Fibroblast of lung (primary cell): ENCODE results near the gene GPR27. TPM values are rescaled to one million over a fixed set of nuclear protein-coding genes. Genes with fewer than 3 reads are reported as not detected.
A peak's percentile ranks its signal among the peaks of the same experiment; 100 is the strongest.

ENCODE experiments used
- DNase-seq, 2 donors: peaks; one replicate each; pipeline versions ENCODE4 v3.0.0 to v3.0.0-alpha.2; 2010; ENCODE audit warnings: low read depth in 2 of 2
- H2AFZ ChIP-seq: 2 replicates; pipeline ENCODE4 v1.5.1; 2012; ENCODE audit warnings: low read length, control low read depth, inconsistent platforms
- H3K27ac ChIP-seq: 2 replicates; pipeline ENCODE4 v1.5.1; 2011; ENCODE audit warnings: low read length, control low read depth; ENCODE audit not compliant: insufficient read depth
- H3K27me3 ChIP-seq: 2 replicates; pipeline ENCODE4 v1.5.1; 2011; ENCODE audit warnings: mild to moderate bottlenecking, low read length; ENCODE audit not compliant: control insufficient read depth, insufficient read depth
- H3K36me3 ChIP-seq: 2 replicates; pipeline ENCODE4 v1.5.1; 2011; ENCODE audit warnings: low read length; ENCODE audit not compliant: control insufficient read depth, insufficient read depth
- H3K4me1 ChIP-seq: 2 replicates; pipeline ENCODE4 v1.5.1; 2011; ENCODE audit warnings: low read length; ENCODE audit not compliant: control insufficient read depth, insufficient read depth; ENCODE audit errors: extremely low read depth
- H3K4me2 ChIP-seq: 2 replicates; pipeline ENCODE4 v1.5.1; 2011; ENCODE audit warnings: low read length, control low read depth; ENCODE audit not compliant: insufficient read depth; ENCODE audit errors: extremely low read depth
- H3K4me3 ChIP-seq, 4 experiments: fragments of 200-600 bp in 1 of 4; sonication (generic) in 1 of 4; replicated peaks in 1 of 4; 2 replicates each; pipeline ENCODE4 v1.5.1; 2011 to 2016; ENCODE audit warnings: low read length in 4 of 4, low read depth in 3 of 4, mild to moderate bottlenecking in 3 of 4, control low read depth in 2 of 4, inconsistent platforms in 1 of 4, mixed read lengths in 1 of 4; ENCODE audit not compliant: insufficient read depth in 1 of 4; ENCODE audit errors: control extremely low read depth in 1 of 4
- H3K79me2 ChIP-seq: 2 replicates; pipeline ENCODE4 v1.5.1; 2012; ENCODE audit warnings: mild to moderate bottlenecking, low read length, inconsistent platforms; ENCODE audit not compliant: control insufficient read depth, insufficient read depth
- H3K9ac ChIP-seq: 2 replicates; pipeline ENCODE4 v1.5.1; 2011; ENCODE audit warnings: mild to moderate bottlenecking, low read length, control low read depth; ENCODE audit not compliant: insufficient read depth
- H3K9me3 ChIP-seq: 2 replicates; pipeline ENCODE4 v1.5.1; 2012; ENCODE audit warnings: low read depth, low read length; ENCODE audit not compliant: control insufficient read depth, insufficient read depth
- H4K20me1 ChIP-seq: 2 replicates; pipeline ENCODE4 v1.5.1; 2011; ENCODE audit warnings: low read length; ENCODE audit not compliant: control insufficient read depth, insufficient read depth; ENCODE audit errors: extremely low read depth
- EZH2 ChIP-seq: IDR thresholded peaks from 2 replicates; pipeline ENCODE4 v1.5.1; 2012; ENCODE audit warnings: low read length, control low read depth, mild to moderate bottlenecking; ENCODE audit errors: missing control alignments
- polyA plus RNA-seq, 2 donors: library from polyadenylated mRNA; depleted of rRNA in 1 of 2; stranded (reverse) in 1 of 2; unstranded in 1 of 2; fragments of >200 nt; gene quantifications; 2 replicates each; pipeline ENCODE4 v1.2.1, GENCODE V29; 2011 to 2012; ENCODE audit warnings: missing spikeins in 1 of 2
- total RNA-seq: library from RNA; depleted of rRNA; stranded (reverse); fragments of >200 nt; gene quantifications from 2 replicates; pipeline ENCODE4 v1.2.1, GENCODE V29; 2014
- TF ChIP-seq, protein P1 (sequence below), 2 donors: IDR thresholded peaks in 1 of 2; conservative IDR thresholded peaks in 1 of 2; 1 replicate in 1 of 2; 2 replicates in 1 of 2; pipeline ENCODE4 v1.5.1; 2011 to 2012; ENCODE audit warnings: low read length in 2 of 2, control low read depth in 1 of 2, inconsistent platforms in 1 of 2, low read depth in 1 of 2, mild to moderate bottlenecking in 1 of 2

The GPR27 gene
- total and polyA plus RNA-seq, 2 donors (not counting 1 experiment from before 2014, with no cell fraction given), result not detected

DNA sequence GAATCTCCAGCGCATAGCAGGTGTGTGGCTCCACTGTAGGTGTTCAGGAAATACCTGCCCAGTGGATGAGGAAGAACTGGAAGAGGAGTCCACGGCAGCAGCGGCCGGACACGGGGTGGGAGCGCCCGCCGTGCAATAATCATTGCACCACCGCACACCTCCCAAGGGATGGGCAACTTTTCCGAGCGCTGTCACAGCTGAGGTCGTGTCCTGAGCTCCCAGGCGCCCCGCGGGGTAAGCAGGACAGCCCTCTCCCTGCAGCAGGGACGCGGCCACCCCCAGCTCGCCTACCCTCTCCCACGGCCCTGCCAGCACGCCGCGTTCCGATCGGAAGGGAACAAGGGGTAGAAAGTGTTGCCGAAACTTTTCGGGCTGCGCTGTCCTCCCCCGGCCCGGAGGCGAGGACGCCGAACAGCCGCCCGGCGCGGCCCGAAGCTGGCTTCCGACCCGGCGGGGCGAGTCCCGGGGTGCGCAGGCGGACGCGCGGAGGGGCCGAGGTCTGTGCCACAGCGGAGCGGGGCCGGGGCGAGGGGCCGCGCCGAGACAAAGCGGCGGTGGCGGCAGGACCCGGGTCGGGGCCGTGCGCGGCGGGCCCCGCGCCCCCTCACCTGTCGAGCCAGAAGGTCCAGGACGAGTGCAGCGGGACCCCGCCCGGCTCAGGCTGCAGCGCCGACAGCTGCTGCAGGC lies 28.9 kb upstream of the GPR27 start:
- H3K36me3 ChIP-seq, result no peaks in the 10 kb centered on the region

DNA sequence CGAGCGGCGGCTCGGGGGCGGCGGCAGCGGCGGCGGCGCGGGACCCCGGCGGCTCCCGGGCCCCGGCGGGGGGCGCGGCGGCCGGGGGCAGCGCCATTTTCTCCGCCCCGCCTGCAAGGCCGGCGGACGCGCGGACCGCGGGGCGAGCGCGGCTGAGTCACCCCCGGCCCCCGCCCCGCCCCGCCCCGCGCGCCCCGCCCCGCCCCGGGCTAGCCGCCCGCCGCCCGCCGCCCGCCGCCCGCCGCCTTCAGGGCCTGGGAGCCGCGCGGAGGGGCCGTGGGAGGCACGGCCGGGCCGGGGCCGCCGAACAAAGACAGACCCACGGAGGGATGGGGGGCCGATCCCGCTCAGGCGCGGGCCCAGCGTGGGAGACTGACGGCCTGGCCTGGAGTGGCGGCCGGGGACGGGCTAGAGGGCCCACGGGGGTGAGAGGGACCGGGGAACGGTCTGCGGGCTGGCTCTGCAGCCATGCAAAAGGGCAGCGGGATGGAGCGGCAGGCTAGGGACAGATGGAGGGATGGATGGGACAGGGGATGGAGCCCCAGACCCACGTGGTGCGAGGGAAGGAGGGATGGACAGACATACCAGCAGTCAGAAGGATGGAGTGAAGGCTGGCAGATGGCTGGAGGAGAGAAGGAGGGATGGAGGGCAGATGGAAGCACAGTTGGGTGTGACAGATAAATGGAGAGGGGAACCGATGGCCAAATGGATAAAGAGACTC lies 28.2 kb upstream of the GPR27 start, which contains the start of gene EIF4E3:
EIF4E3 (minus strand) TSS at position 132 of the 721 bp plus-strand sequence; CDS start at position 97, 35 bp downstream.
- peak within 1 kb of the TSS; percentile 51 for H3K9ac ChIP-seq
- H4K20me1 ChIP-seq, result no peaks in the 10 kb centered on the region
- peak within 1 kb of the TSS; percentile 64 to 77 (median 73) for H3K4me3 ChIP-seq
- DNase-seq, result peak; percentile 16 to 31
- no peaks in the 10 kb centered on the region for H3K9me3 ChIP-seq
- peaks cover 4% of the 10 kb centered on the region for H3K4me1 ChIP-seq
- H3K36me3 ChIP-seq, result no peaks in the 10 kb centered on the region
- peak within 1 kb of the TSS; percentile 89 for H2AFZ ChIP-seq
- TF ChIP-seq, protein P1, sequence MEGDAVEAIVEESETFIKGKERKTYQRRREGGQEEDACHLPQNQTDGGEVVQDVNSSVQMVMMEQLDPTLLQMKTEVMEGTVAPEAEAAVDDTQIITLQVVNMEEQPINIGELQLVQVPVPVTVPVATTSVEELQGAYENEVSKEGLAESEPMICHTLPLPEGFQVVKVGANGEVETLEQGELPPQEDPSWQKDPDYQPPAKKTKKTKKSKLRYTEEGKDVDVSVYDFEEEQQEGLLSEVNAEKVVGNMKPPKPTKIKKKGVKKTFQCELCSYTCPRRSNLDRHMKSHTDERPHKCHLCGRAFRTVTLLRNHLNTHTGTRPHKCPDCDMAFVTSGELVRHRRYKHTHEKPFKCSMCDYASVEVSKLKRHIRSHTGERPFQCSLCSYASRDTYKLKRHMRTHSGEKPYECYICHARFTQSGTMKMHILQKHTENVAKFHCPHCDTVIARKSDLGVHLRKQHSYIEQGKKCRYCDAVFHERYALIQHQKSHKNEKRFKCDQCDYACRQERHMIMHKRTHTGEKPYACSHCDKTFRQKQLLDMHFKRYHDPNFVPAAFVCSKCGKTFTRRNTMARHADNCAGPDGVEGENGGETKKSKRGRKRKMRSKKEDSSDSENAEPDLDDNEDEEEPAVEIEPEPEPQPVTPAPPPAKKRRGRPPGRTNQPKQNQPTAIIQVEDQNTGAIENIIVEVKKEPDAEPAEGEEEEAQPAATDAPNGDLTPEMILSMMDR (conservative IDR thresholded peaks at IDR 0.05 in 1 of 2, IDR thresholded peaks at IDR 0.05 in 1 of 2; ENCODE audit: low read depth in 1 of 2, low read length in 2 of 2), result no peak
- no peak for TF ChIP-seq EZH2
- no peak within 1 kb of the TSS for H3K27ac ChIP-seq
- peak within 1 kb of the TSS; percentile 93 for H3K4me2 ChIP-seq
- H3K79me2 ChIP-seq, result no peaks in the 10 kb centered on the region
- peaks cover 7% of the 10 kb centered on the region for H3K27me3 ChIP-seq

More for the DNA sequence above, 28.9 kb upstream of the GPR27 start:
- Histone ChIP-seq H3K79me2 (no peaks in the 10 kb centered on the region), H3K9me3 (no peaks in the 10 kb centered on the region), H3K27me3 (peaks cover 7% of the 10 kb centered on the region), H2AFZ (peak overlapping the region; percentile 87), H4K20me1 (no peaks in the 10 kb centered on the region), H3K9ac (peak overlapping the region; percentile 51), H3K4me2 (peak overlapping the region; percentile 93), H3K4me3 (peak overlapping the region; percentile 64 to 77 (median 73)), H3K4me1 (peaks cover 4% of the 10 kb centered on the region), H3K27ac (no peak overlapping the region)
- no peak for TF ChIP-seq EZH2
- TF ChIP-seq, protein P1 (conservative IDR thresholded peaks at IDR 0.05 in 1 of 2, IDR thresholded peaks at IDR 0.05 in 1 of 2; ENCODE audit: low read depth in 1 of 2, low read length in 2 of 2), result no peak
- DNase-seq, result no peak

DNA sequence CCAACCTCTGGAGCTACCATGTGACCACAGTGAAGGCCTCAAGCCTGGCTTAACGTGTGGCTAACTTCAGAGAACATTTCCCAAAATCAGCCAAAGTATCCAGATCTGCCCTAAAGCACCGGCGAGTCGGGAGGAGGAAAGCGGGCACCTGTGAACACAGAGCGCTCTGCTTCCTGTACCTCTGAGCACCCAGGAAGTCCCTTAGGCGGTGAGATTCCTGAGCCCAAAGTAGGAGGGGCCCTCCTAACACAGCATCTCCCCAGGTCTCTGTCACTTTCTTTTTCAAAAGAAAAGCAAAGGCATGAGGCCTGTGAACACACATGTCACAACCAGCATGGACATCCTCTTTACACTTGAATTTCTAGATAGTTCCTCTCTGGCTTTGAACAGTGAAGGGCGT lies 27.5 kb upstream of the GPR27 start:
- peaks cover 4% of the 10 kb centered on the region for H3K27me3 ChIP-seq
- H3K4me2 ChIP-seq, result no peak overlapping the region
- no peaks in the 10 kb centered on the region for H4K20me1 ChIP-seq
- H2AFZ ChIP-seq, result no peak overlapping the region
- H3K79me2 ChIP-seq, result no peaks in the 10 kb centered on the region
- H3K27ac ChIP-seq, result no peak overlapping the region
- no peak for TF ChIP-seq EZH2
- TF ChIP-seq, protein P1 (conservative IDR thresholded peaks at IDR 0.05 in 1 of 2, IDR thresholded peaks at IDR 0.05 in 1 of 2; ENCODE audit: low read depth in 1 of 2, low read length in 2 of 2), result no peak
- no peak overlapping the region for H3K4me3 ChIP-seq
- no peaks in the 10 kb centered on the region for H3K36me3 ChIP-seq
- H3K9me3 ChIP-seq, result no peaks in the 10 kb centered on the region
- H3K9ac ChIP-seq, result no peak overlapping the region
- DNase-seq, result no peak
- peaks cover 4% of the 10 kb centered on the region for H3K4me1 ChIP-seq
